AG04449 (cell line): ENCODE measurements around the gene TANGO6.

ENCODE experiments used
- CTCF ChIA-PET: fragments of 350-600 bp; formaldehyde crosslinking; extraction: SDS; loops from one replicate; lab custom pipeline; 2021; ENCODE audit warnings: antibody characterized with exemption; lab: Yijun Ruan, JAX
- POLR2A ChIA-PET: fragments of 400-600, 350-600 bp; formaldehyde crosslinking; extraction: SDS; loops from one replicate; lab custom pipeline; 2020; ENCODE audit warnings: antibody characterized with exemption, inconsistent platforms; lab: Yijun Ruan, JAX
- DNase-seq: peaks from one replicate; pipeline ENCODE4 v3.0.0-alpha.2; 2010; ENCODE audit warnings: low read depth, low spot score
- H3K4me3 ChIP-seq: 2 replicates; pipeline ENCODE4 v1.5.1; 2011; ENCODE audit warnings: low read depth, mild to moderate bottlenecking, control low read depth, low read length
- TF ChIP-seq, protein P1 (sequence below): IDR thresholded peaks from one replicate; pipeline ENCODE4 v1.5.1; 2011; ENCODE audit warnings: mild to moderate bottlenecking, moderate library complexity, low read length, control low read depth, inconsistent platforms; ENCODE audit not compliant: insufficient read depth; ENCODE audit errors: missing control alignments

Gene TANGO6

DNA sequence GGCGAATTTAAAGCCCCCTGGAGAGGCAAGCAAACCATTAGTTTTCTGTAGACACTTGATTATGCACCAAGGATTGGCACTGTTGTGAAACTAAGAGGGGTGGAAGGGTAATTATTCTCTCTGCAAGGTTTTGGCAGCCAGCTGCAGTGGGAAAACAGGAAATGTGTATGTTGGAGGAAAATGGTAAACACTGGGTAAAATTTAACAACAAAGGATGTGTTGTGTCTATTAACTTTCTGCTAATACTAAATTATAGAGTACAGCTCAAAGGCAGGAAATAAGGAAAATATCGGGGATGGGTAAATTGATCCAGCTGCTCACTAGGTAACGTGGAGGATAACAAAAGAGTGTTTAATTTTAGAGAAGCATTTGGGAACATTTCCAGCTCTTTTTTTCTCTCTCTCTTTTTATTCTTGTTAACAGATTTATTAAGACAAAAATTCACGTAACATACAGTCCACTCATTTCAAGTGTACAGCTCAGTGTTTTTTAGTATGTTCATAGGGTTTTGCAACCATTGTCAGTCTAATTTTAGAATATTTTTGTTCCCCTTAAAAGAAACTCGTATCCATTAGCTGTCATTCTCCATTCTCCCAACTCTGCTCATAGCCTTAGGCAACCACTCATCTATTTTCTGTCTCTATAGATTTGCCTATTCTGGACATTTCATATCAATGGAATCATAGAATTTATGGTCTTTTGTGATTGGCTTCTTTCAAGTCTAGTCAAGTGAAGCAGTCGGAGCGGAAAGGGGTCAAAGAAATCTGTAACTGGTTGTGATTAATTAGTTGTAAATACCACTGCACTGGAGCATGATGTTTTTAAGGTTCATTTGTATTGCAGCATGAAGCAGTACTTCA, 41.8 kb downstream of the TANGO6 start:
- TF ChIP-seq, protein P1, sequence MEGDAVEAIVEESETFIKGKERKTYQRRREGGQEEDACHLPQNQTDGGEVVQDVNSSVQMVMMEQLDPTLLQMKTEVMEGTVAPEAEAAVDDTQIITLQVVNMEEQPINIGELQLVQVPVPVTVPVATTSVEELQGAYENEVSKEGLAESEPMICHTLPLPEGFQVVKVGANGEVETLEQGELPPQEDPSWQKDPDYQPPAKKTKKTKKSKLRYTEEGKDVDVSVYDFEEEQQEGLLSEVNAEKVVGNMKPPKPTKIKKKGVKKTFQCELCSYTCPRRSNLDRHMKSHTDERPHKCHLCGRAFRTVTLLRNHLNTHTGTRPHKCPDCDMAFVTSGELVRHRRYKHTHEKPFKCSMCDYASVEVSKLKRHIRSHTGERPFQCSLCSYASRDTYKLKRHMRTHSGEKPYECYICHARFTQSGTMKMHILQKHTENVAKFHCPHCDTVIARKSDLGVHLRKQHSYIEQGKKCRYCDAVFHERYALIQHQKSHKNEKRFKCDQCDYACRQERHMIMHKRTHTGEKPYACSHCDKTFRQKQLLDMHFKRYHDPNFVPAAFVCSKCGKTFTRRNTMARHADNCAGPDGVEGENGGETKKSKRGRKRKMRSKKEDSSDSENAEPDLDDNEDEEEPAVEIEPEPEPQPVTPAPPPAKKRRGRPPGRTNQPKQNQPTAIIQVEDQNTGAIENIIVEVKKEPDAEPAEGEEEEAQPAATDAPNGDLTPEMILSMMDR = no peak
- no peak for DNase-seq
- POLR2A ChIA-PET = no interaction called here
- H3K4me3 ChIP-seq = no peak overlapping the region
- CTCF ChIA-PET = interaction anchor here (1.7 to 1.9 kb wide), 3 partner anchors 11 to 38 kb away, joined by 4 to 5 read pairs (median 5); no protein-coding TSS in a partner anchor

DNA sequence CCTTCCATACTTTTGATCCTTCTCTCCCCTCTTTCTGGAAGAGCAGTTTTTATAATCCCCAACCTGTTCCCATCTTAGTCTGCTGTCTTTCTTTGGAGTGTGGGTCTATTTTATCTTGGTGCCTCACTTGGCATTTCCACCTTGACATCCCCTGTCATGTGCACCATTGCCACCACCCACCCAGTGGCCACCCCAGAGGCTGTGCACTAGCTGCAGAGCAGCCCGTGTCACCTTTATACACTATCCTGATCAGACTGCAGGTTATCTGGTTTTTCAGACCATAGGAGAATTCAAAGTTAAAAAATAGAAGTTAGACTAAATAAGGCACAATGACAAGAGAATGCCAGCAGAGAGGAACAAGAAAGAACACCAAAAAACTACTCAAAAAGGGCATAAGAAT, 43.8 kb downstream of the TANGO6 start:
- ChIA-PET POLR2A (no interaction called here), CTCF (interaction anchor here (1.9 kb wide), 1 partner anchor 14 kb away, joined by 5 read pairs; no protein-coding TSS in a partner anchor)
- TF ChIP-seq, protein P1 = no peak
- no peak overlapping the region for H3K4me3 ChIP-seq
- DNase-seq = no peak

DNA sequence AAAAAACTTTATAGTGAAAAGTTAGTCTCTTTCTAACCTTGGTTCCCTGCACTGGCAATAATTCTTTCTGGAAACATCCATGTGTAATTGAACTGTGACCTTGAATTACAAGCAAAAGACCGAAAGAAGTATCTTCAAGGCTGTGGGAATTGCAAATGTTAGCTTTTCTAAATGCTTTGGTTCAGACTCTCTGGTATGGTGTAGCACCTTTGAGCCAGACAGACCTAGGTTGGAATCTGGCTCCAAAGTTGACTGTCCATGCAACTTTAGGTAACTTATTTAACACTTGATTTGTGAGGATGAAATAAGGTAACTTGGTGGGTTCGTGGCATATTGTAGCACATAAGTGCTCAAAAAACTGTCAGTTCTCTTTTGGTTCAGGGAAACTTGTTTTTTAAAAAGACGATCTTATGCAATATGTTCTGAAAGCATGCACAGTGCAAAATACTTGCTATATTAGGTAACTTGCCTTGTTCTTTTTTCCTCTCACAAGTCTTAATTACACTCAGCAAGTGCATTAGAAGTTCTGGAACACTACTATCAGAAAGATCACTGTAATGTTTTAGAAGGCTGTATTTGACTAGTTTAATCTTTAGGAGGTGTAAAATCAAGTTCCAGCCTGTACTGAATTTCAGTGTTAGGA, 46.3 kb downstream of the TANGO6 start:
- DNase-seq = no peak

DNA sequence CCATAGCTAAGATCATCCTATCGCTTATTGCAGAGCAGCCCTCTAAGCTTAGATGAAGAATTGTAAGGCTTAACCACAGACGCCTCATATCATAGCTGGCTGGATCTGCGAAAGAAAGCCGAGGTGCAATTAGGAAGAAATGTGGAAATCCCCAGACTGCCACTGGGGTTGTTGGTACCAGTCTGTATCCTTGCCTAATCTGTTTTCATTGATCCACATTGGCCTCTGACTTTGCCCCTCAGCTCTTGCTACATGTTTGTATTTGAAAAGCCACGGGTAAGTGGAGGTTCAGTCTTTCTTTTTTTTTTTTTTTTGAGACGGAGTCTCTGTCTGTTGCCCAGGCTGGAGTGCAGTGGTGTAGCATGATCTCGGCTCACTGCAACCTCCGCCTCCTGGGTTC, 48.9 kb downstream of the TANGO6 start:
- TF ChIP-seq, protein P1 = no peak
- CTCF ChIA-PET = interaction anchor here (1.4 to 1.8 kb wide), 2 partner anchors 10 to 231 kb away, joined by 3 to 8 read pairs; no protein-coding TSS in a partner anchor
- no peak for DNase-seq
- POLR2A ChIA-PET = no interaction called here
- no peak overlapping the region for H3K4me3 ChIP-seq

More for the DNA sequence above, 46.3 kb downstream of the TANGO6 start:
- POLR2A ChIA-PET = no interaction called here
- TF ChIP-seq, protein P1 = no peak
- CTCF ChIA-PET = interaction anchor here (0.9 to 1.3 kb wide), 5 partner anchors 13 to 361 kb away, joined by 3 to 4 read pairs (median 3); no protein-coding TSS in a partner anchor
- H3K4me3 ChIP-seq = no peak overlapping the region

DNA sequence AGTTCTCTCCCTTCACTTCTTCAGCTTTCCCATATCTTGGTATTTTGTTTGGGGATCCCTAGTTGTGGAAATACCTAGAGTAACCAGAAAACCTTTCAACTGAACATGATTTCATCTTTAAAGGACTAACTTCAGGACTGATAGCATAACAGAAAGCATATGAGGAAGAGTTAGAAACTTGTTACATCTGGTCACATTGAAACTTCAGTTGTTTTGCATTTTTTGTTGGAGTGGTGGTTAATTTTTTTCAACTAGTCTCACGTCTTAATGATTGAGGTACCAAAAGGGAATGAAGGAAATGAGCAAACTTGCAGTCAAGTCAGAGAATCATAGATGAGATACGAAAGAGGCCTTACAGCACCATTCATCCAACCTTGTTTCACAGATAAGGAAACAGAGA, 49.6 kb downstream of the TANGO6 start:
- TF ChIP-seq, protein P1 = no peak
- ChIA-PET POLR2A (no interaction called here), CTCF (interaction anchor here (1.4 to 1.8 kb wide), 2 partner anchors 10 to 230 kb away, joined by 3 to 8 read pairs; no protein-coding TSS in a partner anchor)
- H3K4me3 ChIP-seq = no peak overlapping the region
- DNase-seq = no peak
